ENCODE results near the gene CATSPER4.

CATSPER4 gene

DNA sequence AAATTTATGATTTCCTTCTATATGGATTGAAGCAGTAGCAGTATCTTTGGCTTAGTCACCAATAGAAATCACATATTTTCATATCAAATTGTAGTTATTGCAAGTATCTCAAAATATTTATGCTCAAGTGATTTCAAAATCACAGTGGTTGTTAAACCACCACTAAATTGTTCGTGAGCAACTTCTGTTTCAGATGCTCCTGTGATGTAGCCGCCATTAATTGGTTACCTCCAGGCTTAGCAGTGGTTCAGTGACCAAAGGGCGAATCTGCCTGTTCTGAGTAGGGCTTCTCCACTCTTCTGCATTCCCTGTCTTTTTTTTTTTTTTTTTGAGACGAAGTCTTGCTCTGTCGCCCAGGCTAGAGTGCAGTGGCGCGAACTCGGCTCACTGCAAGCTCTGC is 15.1 kb upstream of the CATSPER4 start:
- POLR2A ChIA-PET, result interaction anchor here (0.6 kb wide), 1 partner anchor 173 kb away, joined by 6 read pairs; no protein-coding TSS in a partner anchor

DNA sequence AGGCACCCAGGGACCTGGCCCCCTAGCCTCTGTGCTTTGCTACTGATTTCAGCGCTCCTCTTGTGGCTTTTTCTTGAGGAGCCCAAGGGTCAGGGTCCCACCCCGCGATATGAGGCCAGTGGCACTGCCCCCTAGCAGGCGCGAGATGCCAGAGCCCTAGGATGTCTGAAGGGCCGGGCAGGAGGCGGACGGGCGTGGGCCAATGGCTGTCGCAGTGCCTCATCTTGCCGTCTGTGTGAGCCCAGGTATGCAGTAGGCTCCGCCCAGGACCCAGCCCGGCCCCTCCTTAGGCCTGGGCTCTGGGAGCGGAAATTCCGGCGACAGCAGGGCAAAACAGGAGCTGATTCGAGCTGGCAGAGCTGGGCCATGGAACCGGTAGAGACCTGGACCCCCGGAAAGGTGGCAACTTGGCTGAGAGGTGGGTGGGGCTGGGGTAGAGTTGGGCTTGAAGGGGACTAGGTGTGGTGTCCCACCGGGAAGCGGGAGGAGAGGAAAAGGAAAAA is 13.2 kb upstream of the CATSPER4 start, which contains the start of gene CNKSR1:
Gene CNKSR1 (plus strand): TSS at position 310 of the 503 bp plus-strand sequence. CDS start 57 bp downstream, at position 367.
- Histone ChIP-seq H3K27ac (ENCODE audit: extremely low read depth, low read depth, low read length) (no peak within 1 kb of the TSS), H3K4me3 (ENCODE audit: low read depth, low read length) (no peak within 1 kb of the TSS), H3K9me3 (ENCODE audit: control insufficient read depth, insufficient read depth, low read depth, low read length) (no peaks in the 10 kb centered on the region), H3K36me3 (ENCODE audit: control insufficient read depth in 2 of 2, insufficient read depth in 1 of 2, low read length in 2 of 2) (no peaks in the 10 kb centered on the region), H3K4me1 (ENCODE audit: control insufficient read depth, insufficient read depth, low read length) (no peaks in the 10 kb centered on the region)
- ChIA-PET POLR2A (no interaction called here), CTCF (no interaction called here)
- no peak for TF ChIP-seq ZNF555 (tag by site-specific recombination; conservative IDR thresholded peaks at IDR 0.05)
- TF ChIP-seq ZNF510 (tag by site-specific recombination; IDR thresholded peaks at IDR 0.05; ENCODE audit: insufficient replicate concordance), result no peak
- TF ChIP-seq ZNF404 (tag by site-specific recombination; IDR thresholded peaks at IDR 0.05), result no peak
- TF ChIP-seq, protein P1, sequence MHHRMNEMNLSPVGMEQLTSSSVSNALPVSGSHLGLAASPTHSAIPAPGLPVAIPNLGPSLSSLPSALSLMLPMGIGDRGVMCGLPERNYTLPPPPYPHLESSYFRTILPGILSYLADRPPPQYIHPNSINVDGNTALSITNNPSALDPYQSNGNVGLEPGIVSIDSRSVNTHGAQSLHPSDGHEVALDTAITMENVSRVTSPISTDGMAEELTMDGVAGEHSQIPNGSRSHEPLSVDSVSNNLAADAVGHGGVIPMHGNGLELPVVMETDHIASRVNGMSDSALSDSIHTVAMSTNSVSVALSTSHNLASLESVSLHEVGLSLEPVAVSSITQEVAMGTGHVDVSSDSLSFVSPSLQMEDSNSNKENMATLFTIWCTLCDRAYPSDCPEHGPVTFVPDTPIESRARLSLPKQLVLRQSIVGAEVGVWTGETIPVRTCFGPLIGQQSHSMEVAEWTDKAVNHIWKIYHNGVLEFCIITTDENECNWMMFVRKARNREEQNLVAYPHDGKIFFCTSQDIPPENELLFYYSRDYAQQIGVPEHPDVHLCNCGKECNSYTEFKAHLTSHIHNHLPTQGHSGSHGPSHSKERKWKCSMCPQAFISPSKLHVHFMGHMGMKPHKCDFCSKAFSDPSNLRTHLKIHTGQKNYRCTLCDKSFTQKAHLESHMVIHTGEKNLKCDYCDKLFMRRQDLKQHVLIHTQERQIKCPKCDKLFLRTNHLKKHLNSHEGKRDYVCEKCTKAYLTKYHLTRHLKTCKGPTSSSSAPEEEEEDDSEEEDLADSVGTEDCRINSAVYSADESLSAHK (tag by site-specific recombination; IDR thresholded peaks at IDR 0.05), result no peak
- TF ChIP-seq ZNF2 (tag by site-specific recombination; IDR thresholded peaks at IDR 0.05), result no peak
- TF ChIP-seq, protein P2, sequence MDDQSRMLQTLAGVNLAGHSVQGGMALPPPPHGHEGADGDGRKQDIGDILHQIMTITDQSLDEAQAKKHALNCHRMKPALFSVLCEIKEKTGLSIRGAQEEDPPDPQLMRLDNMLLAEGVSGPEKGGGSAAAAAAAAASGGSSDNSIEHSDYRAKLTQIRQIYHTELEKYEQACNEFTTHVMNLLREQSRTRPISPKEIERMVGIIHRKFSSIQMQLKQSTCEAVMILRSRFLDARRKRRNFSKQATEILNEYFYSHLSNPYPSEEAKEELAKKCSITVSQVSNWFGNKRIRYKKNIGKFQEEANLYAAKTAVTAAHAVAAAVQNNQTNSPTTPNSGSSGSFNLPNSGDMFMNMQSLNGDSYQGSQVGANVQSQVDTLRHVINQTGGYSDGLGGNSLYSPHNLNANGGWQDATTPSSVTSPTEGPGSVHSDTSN (CRISPR knock-in tag; IDR thresholded peaks at IDR 0.05), result no peak
- peak; percentile 71 for TF ChIP-seq KLF1 (tag by site-specific recombination; IDR thresholded peaks at IDR 0.05)

More for the DNA sequence above, 15.1 kb upstream of the CATSPER4 start:
- CTCF ChIA-PET, result no interaction called here
- Histone ChIP-seq H3K27ac (ENCODE audit: extremely low read depth, low read depth, low read length) (no peak overlapping the region), H3K4me1 (ENCODE audit: control insufficient read depth, insufficient read depth, low read length) (no peaks in the 10 kb centered on the region), H3K4me3 (ENCODE audit: low read depth, low read length) (no peak overlapping the region), H3K9me3 (ENCODE audit: control insufficient read depth, insufficient read depth, low read depth, low read length) (no peaks in the 10 kb centered on the region), H3K36me3 (ENCODE audit: control insufficient read depth in 2 of 2, insufficient read depth in 1 of 2, low read length in 2 of 2) (peaks cover 0 to 10% of the 10 kb centered on the region in 2 experiments; a peak in 1 of 3 replicates)
- TF ChIP-seq, protein P3, sequence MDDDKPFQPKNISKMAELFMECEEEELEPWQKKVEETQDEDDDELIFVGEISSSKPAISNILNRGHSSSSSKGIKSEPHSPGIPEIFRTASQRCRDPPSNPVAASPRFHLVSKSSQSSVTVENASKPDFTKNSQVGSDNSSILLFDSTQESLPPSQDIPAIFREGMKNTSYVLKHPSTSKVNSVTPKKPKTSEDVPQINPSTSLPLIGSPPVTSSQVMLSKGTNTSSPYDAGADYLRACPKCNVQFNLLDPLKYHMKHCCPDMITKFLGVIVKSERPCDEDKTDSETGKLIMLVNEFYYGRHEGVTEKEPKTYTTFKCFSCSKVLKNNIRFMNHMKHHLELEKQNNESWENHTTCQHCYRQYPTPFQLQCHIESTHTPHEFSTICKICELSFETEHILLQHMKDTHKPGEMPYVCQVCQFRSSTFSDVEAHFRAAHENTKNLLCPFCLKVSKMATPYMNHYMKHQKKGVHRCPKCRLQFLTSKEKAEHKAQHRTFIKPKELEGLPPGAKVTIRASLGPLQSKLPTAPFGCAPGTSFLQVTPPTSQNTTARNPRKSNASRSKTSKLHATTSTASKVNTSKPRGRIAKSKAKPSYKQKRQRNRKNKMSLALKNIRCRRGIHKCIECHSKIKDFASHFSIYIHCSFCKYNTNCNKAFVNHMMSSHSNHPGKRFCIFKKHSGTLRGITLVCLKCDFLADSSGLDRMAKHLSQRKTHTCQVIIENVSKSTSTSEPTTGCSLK (tag by site-specific recombination; IDR thresholded peaks at IDR 0.05), result no peak
- TF ChIP-seq TCF7L2 (IDR thresholded peaks at IDR 0.05; ENCODE audit: borderline replicate concordance, low read depth, low read length) (no peak), ZNF274 (IDR thresholded peaks at IDR 0.05; ENCODE audit: low read length) (no peak), ZNF274 (tag by site-specific recombination; IDR thresholded peaks at IDR 0.05; ENCODE audit: borderline replicate concordance) (no peak), GLIS1 (tag by site-specific recombination; IDR thresholded peaks at IDR 0.05) (no peak), ZNF157 (tag by site-specific recombination; IDR thresholded peaks at IDR 0.05) (no peak), ZNF658 (tag by site-specific recombination; IDR thresholded peaks at IDR 0.05) (no peak), ZNF354C (tag by site-specific recombination; IDR thresholded peaks at IDR 0.05; ENCODE audit: borderline replicate concordance, low read depth) (no peak)

DNA sequence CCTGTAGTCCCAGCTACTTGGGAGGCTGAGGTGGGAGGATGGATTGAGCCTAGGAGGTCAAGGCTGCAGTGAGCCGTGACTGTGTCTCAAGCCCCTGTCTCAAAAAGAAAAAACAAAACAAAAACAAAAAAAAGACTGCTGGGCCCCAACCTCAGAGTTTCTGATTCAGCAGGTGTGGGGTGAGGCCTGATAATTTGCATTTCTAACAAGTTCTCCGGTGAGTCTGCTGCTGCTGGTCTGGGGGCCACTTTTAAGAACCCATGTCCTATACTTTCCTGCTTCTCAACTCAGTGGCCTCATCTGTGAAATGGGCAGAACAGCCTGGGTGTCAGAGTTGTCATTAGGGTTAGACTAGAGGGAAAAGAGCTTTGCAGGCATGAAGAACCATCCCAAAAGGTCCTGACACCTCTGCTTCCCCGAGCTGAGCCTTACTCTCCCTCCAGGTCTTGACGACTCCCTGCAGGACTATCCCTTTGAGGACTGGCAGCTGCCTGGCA is 10.3 kb upstream of the CATSPER4 start:
- no peaks in the 10 kb centered on the region for H3K9me3 ChIP-seq (ENCODE audit: control insufficient read depth, insufficient read depth, low read depth, low read length)
- CTCF ChIA-PET, result interaction anchor here (1.1 kb wide), 1 partner anchor 11 kb away, joined by 4 read pairs; the partner anchor contains the start of gene ZNF593
- no peak for TF ChIP-seq HOXA7 (CRISPR knock-in tag; IDR thresholded peaks at IDR 0.05; ENCODE audit: borderline replicate concordance)
- TF ChIP-seq, protein P4, sequence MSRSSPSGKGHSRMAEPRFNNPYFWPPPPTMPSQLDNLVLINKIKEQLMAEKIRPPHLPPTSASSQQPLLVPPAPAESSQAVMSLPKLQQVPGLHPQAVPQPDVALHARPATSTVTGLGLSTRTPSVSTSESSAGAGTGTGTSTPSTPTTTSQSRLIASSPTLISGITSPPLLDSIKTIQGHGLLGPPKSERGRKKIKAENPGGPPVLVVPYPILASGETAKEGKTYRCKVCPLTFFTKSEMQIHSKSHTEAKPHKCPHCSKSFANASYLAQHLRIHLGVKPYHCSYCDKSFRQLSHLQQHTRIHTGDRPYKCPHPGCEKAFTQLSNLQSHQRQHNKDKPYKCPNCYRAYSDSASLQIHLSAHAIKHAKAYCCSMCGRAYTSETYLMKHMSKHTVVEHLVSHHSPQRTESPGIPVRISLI (tag by site-specific recombination; IDR thresholded peaks at IDR 0.05), result no peak
- TF ChIP-seq ZNF514 (tag by site-specific recombination; IDR thresholded peaks at IDR 0.05), result no peak
- no peaks in the 10 kb centered on the region for H3K36me3 ChIP-seq (ENCODE audit: control insufficient read depth in 2 of 2, insufficient read depth in 1 of 2, low read length in 2 of 2)
- H3K27ac ChIP-seq (ENCODE audit: extremely low read depth, low read depth, low read length), result no peak overlapping the region
- POLR2A ChIA-PET, result interaction anchor here (0.8 kb wide), 1 partner anchor 11 kb away, joined by 4 read pairs; the partner anchor contains the start of gene ZNF593
- no peaks in the 10 kb centered on the region for H3K4me1 ChIP-seq (ENCODE audit: control insufficient read depth, insufficient read depth, low read length)
- no peak overlapping the region for H3K4me3 ChIP-seq (ENCODE audit: low read depth, low read length)

Measured in HEK293 (cell line).